Stimulated activated CD8-positive, alpha-beta memory T cell treated with anti-CD3 and anti-CD28 coated beads, Interleukin-12 subunit alpha, Interleukin-12 subunit beta, amount 100 ng/mL, for 4 hours (primary cell): ENCODE measurements around the gene HAL.
"Not testable (repeated sequence)": the region's sequence is repeated elsewhere in the genome, so short reads cannot be mapped to it uniquely, and the experiment has no call there.

Experiments
- DNase-seq: peaks from one replicate; pipeline ENCODE4 v3.0.0-alpha.2; 2020; ENCODE audit warnings: low read depth

The HAL gene

DNA sequence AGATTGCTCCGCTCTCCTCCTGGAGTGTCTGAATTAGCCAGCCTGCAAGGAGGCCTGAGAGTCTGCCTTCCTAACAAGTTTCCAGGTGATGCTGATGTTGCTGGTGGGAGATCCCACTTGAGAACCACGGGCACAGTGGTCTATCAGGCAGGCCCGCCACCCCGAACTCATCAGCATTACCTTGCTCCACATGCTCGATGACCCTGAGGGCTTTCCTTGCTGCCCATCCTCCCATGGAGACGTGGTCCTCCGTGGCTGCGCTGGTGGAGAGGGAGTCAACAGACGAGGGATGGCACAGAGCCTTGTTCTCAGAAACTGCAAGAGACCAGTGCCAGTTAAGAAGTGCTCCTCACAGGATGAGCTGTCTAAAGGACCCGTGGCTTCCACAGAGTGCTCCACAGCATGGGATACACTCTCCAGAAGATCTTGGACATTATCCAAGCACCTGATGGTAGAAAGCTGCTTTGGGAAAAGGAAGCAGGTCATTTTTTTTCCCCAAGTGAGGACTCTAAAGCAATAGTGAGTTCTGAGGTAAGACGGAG lies 18.3 kb downstream of the HAL start:
- no peak for DNase-seq

DNA sequence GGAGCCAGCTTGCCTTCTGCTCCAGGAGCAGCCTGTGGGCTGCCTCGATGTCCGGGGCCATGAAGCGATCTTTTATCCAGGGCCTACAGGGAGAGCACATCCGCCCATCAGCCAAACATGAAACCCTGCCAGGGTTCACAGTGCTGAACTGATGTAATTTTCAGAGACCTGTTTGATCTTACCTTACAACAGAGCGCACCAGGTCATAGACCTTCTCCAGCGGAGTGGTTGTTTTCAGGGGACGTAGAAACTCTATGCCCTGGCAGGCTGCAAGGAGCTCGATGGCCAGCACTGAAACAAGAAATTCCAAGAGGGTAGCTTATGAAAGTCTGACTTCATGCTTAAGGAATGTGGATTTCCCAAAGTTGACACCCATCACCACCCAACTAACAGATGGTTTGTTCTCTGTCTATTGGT lies 19.7 kb downstream of the HAL start:
- DNase-seq: no peak

DNA sequence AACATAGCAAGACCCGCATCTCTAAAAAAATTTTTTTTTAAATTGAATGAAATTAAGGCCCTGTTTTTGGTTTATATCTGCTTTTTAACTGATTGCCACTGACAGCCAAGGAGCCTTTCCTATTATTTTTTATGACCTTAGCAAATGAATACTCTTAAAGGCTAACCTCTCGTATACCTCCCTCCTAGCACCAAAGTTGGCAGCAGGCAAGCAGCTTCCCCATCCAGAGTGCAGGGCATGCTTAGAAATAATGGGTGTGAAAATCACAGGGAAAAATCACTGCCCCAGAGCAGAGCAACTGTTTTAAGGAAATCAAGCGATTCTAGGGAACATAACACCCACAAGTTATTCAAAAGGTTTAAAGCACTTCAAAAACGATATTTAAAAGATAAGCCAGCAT lies 20.7 kb downstream of the HAL start:
- DNase-seq: no peak

DNA sequence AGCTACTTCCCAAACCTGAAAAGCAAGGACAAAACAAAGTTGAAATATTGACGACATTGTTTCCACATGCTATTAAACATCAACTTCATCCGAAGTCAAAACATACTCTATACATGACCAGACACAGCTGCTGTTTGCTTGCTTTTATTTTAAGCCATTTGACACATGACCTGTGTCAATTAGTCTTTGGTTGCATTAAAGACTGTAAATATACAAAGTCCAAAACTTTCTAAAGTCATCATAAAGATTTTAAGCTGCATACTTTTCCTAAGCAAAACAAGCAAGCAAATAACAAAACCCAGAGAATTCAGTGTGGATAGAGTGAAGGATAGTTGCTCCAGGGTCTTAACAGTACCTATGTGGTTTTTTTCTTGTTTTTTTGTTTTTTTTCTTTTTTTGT lies 21.8 kb downstream of the HAL start:
- no peak for DNase-seq

DNA sequence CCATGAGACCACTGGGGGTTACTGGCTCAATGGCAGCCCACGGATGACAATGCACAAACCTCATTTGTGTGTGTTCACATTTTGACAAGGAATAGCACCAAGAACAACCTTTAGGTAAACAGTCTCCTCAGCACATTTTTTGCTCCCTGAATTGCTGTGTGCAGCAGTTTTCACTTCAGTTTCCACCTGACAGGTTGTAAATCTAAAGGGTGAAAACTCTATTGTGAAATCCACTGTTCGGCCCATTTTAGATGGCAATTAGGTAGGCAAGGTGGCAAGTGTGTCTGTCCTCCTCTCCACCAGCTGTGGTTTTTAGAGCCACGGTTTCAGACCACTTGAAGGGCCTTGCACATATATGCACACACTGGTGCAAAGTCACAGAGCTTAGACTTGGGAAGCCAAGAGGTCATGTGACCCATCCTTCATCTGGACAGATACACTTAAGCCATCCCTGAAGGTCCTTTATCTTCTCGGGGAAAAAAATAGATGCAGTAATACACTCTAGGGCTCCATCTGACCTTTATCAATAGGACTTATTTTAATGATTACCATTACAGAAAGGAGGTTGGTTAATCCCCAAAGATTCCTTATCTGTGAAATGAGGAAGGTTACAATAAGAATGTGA lies 23.2 kb downstream of the HAL start:
- DNase-seq: no peak

DNA sequence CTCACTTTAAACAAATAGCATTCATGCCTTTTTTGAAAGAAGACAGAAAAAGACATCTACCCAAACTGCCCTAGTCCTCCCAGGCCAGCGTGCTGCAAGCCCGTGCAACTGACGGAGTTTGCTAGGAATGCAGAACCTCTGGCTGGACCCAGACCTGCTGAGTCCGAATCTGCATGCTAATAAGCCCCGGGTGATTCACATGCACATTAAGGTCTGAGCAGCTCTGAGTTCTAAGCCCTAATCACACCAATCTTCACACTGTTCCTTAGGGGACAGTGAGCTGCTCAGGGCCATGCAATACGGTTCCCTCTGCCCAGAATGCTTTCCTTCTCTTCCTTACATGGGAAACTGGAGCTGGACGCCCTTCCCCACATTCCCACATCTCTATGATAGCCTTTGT lies 25.2 kb downstream of the HAL start:
- no peak for DNase-seq

DNA sequence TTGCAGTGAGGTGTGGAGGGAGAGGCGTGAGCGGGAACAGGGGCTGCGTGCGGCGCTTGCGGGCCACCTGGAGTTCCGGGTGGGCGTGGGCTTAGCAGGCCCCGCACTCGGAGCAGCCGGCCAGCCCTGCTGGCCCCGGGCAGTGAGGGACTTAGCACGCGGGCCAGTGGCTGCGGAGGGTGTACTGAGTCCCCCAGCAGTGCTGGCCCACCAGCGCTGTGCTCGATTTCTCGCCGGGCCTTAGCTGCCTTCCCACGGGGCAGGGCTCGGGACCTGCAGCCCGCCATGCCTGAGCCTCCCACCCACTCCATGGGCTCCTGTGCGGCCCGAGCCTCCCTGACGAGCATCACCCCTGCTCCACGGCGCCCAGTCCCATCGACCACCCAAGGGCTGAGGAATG lies 27.0 kb downstream of the HAL start:
- not testable (repeated sequence) for DNase-seq

DNA sequence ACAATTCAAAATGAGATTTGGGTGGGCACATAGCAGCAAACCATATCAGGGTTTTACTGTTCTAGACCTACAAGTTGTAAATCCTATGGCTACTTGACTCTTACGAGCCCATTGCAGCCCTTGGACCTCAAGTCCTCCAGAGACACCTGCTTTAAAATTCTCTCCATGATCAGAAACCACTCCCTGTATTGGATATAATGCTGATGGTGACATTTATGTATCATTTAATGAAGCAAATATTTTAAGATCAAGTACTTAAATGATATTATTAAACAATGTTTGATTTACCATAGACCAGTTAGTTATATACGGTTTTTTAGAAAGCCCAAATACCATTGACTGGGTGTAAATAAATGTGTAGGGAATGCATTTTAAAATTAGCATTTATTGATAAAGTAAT lies 28.8 kb downstream of the HAL start:
- no peak for DNase-seq

DNA sequence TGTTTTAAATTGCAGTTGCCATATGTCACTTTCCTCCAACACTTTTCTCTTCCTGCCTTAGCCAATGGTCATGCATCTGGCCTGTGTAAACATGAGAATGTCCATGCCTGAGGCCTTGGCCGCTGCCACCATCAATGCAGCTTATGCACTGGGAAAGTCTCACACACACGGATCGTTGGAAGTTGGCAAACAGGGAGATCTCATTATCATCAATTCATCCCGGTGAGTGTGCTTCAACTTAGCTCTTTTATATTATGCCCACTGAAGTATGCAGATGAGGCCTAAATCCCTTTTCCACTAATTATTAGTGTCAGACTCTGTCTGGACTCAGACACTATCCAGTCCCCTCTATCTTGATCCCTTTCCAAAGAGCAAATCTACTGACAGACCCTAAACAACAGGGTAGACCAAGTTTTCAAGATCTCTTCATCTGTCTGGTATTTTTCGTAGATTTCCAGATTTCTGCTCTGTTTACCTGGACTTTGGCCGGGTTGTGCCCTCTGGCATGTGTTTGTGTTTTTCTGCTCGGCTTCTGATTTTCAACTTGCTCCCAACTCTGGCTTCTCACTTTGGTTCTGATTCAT lies 29.8 kb downstream of the HAL start:
- DNase-seq: no peak

DNA sequence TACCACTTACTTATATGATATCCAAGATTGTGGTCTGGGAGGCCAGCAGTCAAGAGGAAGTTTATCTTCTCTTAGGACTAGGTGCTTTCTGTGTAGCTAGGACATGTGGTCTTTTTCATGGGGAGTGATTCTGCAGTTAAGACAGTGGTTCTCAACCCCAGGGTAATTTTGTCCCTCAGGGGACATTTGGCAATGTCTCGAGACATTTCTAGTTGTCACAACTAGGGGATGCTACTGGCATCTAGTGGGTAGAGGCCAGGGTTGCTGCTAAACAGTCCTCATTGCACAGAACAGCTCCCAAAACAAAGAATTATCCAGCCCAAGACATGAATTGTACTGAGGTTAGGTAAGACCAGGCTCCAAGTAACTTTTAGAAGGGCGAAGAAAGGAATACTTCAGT lies 33.0 kb downstream of the HAL start:
- DNase-seq: no peak

DNA sequence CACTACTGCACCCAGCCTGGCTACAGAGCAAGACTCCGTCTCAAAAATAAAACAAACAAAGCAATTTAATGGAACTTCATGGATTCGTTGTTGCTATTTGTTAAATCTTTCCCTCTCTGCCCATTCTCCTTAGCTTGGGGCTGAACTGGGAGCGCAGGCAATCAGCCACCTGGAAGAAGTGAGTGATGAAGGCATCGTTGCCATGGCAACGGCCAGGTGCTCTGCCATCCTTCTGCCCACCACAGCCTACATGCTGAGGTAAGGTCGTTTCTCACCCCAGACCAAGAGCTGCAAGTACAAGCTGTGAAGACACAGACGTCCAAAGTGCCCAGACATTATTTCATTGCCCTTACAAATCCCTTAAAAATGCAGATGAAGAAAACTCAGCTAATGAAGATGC lies 33.9 kb downstream of the HAL start:
- DNase-seq: no peak

DNA sequence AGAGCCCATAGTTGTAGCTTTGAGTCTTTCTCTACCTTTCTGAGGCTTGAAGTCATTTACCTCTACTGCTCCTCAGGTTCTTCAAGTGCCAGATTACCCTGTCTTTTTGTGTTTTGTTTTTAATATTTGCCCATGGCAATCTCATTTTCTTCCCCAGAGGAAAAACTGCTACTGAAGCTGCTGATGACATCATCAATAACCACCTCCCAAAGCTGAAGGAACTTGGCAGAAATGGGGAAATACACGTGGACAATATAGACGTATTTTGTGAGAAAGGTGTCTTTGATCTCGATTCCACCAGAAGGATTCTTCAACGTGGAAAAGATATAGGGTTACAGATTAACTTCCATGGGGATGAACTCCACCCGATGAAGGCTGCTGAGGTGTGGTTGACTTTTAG lies 35.9 kb downstream of the HAL start:
- no peak for DNase-seq

DNA sequence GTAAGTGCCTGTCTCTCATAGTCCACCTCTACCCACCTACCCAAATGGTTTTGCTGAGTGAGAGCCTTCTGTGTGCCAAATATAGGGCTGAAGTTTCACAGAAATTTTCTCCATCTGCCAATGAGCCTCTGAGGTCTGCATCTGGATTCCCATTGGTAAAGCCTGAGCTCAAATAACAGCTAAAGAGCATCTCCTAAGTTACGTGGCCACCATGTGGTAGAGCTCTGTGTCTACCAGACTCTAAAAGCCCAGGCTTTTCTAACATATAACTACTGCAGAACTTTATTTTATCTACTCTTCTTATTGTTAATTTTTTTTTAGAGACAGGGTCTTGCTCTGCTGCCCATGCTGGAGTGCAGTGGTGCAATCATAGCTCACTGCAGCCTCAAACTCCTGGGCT lies 37.0 kb downstream of the HAL start:
- DNase-seq: no peak

DNA sequence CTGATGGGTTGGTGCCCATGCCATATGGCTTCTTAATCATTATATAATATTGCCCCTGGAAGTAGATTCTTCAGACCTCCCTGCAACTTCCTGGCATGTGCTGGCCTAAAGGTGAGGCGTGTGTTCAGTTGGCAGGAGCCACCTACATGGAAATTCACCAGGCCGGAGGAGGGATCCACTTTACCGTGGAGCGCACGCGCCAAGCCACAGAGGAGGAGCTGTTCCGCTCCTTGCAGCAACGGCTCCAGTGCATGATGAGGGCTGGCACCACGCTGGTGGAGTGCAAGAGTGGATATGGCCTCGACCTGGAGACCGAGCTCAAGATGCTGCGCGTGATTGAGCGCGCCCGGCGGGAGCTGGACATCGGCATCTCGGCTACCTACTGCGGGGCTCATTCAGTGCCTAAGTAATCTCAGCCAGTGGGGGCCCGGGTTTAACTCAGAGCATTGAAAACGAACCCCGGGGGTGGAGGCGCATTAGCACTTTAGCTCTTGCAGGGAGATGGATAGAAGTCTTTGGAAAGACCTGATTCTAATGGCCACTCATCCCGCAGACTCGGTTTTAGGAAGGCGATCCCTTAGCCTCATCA lies 39.5 kb downstream of the HAL start:
- DNase-seq: no peak

DNA sequence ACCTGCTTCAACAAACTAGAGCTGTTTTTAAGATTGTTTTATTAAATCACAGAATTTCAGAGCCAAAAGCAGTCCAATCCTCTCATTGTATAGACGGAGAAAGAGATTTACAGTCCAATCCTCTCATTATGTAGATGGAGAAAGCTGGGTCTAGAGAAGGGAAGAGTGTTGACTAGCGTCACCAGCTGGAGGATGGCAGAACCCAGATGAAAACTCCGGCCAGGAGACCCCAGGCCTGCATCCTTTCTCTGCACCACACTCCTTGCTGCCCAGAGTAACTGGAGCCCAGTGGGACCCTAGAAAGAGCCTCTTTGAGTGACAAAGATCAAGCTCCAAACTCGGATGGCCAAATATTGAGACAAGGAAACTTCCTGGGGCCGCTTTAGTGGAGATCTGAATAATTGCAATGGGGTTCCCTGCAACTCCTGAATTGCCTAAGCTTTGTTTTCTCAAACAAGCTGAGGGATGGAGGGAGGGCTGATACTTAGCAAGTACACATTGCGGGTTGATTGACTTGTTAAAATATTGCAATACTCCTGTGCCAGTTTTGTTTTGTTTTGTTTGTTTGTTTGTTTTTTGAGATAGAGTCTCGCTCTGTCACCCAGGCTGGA lies 40.5 kb downstream of the HAL start:
- no peak for DNase-seq

DNA sequence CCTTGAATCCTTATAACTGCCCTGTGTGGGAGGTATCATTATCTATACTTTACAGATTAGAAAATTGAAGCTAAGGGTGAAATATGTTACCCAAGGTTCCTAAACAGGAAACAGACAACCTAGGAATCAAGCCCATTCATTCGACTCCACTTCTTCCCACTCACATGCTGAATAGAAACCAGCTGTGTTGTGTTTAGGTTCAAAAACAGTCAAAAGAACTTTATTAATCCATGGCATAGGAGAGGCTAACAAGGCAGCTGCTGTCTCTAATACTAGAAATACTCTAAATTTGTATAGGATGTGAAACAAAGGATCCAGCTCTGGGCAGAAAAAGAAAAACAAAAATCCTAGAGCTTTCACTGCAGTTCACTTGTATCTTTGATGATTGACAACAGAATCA lies 43.1 kb downstream of the HAL start:
- DNase-seq: no peak

DNA sequence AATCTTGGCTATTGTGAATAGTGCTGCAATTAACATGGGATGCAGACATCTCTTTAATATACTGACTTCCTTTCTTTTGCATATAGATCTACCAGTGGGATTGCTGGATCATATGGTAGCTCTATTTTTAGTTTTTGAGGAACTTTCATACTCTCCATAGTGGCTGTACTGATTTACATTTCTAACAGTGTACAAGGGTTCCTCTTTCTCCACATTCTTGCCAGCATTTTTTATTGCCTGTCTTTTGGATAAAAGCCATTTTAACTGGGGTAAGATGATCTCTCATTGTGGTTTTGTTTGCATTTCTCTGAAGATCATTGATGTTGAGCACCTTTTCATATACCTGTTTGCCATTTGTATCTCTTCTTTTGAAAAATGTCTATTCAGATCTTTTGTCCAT lies 44.6 kb downstream of the HAL start:
- no peak for DNase-seq

DNA sequence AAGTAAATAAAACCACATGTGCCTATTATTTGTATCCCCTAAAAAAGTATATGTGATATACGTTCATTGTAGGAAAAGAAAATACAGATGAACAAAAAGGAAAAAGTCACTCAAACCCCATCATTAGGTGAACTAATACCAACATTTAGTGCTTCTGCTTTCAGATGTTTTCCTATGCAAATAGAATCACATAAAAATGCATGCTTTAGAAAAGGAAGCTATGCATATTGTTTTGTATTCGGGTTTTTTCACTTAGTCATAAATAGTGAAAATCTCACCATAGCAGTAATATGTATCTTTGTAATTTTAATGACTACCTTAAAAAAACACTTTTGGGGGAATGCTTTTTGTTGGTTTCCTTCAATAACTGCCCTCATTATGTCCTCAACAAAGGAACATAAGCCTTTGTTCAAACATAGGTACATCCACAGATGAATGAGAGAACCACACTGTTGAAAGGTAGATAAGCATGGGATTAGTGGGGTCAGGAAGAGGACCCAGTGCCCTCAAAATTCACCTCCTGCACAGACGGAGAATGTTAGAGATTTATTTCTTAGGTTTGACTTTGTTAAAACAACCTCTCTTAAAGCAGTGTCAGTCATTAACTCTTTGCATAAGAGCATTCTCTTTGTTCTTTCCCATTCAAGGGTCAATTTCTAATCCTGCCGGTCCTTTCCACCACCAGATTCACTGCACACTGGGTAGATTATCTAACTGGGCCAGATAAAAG lies 46.5 kb downstream of the HAL start:
- DNase-seq: no peak

DNA sequence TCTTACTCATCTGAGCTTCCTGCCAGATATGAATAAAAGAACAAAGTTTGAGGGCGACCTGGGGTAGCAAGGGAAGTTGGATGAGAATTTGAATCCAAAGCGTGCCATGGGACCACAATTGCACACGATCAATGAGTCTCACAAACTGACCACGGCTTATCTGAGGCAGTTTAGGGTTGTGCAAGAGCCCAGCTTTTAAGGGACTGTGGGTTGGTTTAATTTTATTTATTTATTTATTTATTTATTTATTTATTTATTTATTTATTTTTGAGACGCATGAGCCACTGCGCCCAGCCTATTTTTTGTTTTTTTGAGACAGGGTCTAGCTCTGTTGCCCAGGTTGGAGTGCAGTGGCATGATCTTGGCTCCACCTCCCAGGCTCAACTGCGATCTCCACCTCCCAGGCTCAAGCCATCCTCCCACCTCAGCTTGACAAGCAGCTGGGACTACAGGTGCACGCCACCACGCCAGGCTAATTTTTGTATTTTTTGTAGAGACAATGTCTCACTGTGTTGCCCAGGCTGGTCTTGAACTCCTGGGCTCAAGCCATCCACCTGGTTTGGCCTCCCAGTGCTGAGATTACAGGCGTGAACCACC lies 51.9 kb downstream of the HAL start:
- no peak for DNase-seq

DNA sequence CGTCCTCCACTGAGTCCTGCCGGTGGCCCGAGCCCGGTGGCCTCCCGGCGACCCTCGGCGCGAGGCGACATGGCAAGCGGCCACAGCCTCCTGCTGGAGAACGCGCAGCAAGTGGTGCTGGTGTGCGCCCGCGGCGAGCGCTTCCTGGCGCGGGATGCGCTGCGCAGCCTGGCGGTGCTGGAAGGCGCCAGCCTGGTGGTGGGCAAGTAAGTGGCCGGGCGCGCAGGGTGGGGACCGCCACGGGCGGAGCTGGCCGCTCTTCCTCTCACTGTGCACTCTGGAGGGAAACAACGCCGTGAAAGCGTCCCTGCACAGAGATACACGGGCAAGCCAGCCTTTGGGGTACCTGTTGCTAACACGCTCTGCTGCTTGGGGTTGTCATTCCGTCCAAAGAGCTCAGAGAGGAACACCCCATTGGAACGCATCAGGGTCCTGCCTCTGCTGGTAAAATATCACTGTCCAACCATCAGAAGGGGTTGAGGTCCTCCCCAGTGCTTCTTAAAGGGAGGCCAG lies 52.8 kb downstream of the HAL start, which contains the start of gene AMDHD1:
Gene AMDHD1 (plus strand): TSS at position 2 of the 513 bp plus-strand sequence. CDS start 68 bp downstream, at position 70.
- peak; percentile 44 for DNase-seq

DNA sequence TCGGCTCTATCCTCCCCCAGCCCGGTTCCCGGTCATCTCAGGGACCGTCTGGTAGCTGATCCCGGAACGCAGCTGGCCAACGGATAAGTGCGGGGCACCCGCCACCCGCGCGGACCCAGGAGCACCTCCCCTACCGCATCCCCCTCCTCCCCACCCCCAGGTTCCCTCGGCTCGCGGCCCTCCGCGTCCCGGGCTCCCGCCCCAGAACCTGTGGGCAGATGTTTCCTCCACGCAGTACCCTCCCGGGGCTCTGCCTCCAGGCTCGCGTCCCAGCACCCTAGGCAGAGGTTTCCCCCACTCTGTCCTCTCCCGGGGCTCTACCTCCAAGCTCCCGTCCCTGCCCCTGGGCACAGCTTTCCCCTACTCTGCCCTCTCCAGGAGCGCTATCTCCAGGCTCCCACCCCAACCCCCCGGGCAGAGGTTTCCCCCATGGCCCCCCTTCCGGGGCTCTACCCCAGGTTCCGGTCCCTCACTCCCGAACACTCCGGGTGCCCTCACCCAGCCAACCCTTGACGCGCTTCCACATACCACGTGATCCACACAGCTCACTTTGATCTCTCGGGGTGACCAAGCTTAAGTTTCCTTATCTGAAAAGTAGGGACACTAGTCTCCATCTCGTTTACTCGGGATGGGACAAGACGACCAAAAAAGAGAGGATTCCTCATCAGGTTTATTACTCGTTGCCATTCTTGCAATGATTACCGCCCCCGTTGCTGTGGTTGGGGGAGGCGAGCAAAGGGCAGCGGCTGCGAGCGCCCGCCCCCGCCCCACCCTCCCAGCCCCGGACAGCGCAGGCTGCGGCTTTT lies 53.4 kb downstream of the HAL start, which contains the start of gene CCDC38:
Gene CCDC38 (minus strand): TSS at position 91 of the 806 bp plus-strand sequence. CDS start 6,105 bp downstream, outside the sequence.
- DNase-seq: peak; percentile 71
